Measurements from ENCODE around the gene SLC16A7. TPM values are rescaled to one million over a fixed set of nuclear protein-coding genes. Genes with fewer than 3 reads are reported as not detected.
"Not testable (repeated sequence)": the region's sequence is repeated elsewhere in the genome, so short reads cannot be mapped to it uniquely, and the experiment has no call there.

Gene SLC16A7, protein sequence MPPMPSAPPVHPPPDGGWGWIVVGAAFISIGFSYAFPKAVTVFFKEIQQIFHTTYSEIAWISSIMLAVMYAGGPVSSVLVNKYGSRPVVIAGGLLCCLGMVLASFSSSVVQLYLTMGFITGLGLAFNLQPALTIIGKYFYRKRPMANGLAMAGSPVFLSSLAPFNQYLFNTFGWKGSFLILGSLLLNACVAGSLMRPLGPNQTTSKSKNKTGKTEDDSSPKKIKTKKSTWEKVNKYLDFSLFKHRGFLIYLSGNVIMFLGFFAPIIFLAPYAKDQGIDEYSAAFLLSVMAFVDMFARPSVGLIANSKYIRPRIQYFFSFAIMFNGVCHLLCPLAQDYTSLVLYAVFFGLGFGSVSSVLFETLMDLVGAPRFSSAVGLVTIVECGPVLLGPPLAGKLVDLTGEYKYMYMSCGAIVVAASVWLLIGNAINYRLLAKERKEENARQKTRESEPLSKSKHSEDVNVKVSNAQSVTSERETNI
- total RNA-seq, result 1.7 and 4.0 TPM in 2 replicates

DNA sequence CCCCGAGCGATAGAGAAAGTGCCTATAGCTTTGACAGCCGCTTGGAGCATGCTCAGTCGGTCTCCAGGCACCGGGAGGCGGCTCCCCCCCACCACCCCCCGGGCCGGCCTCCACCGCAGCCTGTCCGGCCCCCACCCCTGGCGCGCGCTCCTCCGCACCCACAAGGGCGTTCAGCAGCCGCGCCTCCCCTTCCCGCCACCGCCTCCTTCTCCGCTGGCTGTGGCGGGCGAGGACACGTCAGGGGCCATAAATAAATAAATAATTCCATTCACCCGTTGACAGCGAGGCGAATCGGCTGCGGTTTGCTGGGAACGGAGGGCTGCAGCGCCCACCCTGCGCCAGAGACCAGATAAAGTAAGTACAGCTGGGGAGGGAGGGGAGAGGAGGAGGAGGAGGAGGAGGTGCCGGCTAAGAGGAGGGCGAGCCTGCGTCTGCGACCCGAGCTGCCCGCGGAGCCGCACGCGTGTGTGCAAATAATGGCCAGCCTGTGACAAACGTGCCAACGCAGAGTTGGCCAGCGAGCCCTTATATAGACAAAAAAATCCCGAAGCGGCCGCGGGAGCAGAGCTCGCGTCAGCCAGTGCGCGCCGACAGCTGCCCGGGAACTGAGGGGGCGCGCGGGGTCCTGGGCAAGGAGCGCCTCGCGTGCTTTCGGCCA, at the start of gene SLC16A7:
TSS of gene SLC16A7 (plus strand) at position 147 of the 658 bp plus-strand sequence. CDS start 108,773 bp downstream, outside the sequence.
- peak; percentile 46 to 72 for DNase-seq (ENCODE audit: low read depth in 2 of 2)

DNA sequence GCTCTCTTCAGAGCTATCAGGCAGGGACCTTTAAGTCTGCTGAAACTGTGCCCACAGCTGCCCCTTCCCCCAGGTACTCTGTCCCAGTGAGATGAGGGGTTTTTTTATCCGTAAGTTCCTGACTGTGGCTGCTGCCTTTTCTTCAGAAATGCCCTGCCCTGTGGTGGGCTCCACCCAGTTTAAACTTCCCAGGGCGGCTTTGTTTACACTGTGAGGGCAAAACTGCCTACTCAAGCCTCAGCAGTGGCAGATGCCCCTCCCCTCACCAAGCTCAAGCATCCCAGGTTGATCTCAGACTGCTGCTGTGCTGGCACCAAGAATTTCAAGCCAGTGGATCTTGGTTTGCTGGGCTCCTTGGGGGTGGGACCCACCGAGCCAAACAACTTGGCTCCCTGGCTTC, 46.9 kb upstream of the SLC16A7 start:
- DNase-seq (ENCODE audit: low read depth in 2 of 2), result no peak

DNA sequence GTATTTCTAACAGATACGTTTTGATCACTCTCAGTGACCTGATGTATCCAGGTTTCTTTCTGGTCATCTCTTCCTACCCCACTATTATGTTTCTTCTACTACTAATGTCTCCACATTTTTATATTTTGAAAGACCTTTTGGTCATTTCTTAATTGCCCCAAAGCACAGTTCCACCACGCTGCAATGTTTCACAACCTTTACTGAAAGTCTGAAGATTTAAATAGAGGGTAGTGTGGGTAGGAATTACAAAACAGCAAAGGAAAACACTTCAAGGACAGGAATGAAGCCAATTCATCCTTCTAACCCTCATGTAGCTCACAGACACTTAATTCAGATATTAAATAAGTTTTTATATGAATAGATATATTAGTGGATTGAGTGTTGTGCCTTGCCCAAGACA, 36.1 kb upstream of the SLC16A7 start:
- no peak for DNase-seq (ENCODE audit: low read depth in 2 of 2)

DNA sequence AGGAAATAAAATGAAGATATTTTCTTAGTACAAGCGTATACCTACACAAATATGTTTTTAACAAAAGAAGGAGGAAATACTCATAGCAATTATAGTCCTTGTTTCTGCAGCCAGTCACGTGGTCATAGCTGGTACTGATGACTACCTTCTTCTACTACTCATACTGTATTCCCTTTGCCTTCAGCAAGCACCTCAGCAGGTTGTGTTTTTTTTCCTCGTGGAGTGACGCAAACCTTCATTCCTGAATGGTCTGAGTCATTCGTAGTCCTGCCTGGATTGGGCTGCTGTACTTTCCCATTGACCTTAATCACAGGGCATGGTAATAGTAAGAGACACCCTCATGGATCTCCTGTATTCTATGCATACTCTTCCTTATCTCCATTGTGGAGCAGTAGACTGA, 25.7 kb upstream of the SLC16A7 start:
- no peak for DNase-seq (ENCODE audit: low read depth in 2 of 2)

DNA sequence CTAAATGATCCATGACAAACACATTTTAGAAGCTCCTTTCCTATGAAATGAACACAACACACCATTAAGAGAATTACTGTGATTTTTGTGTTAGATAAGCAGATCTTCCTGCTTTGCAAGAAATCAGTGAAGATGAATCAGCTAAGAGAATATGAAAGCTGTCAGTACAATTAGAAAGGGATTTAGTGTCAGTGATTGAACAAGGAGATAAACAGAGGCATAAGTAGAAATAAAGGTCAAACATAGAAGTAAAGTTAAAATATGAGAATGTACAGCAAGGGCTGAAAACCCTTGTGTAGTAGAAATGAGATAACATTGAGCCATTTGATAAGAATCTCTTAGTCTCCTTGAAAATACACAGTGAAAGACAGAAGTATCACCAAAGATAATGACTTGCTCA, 21.4 kb upstream of the SLC16A7 start:
- DNase-seq (ENCODE audit: low read depth in 2 of 2), result no peak

DNA sequence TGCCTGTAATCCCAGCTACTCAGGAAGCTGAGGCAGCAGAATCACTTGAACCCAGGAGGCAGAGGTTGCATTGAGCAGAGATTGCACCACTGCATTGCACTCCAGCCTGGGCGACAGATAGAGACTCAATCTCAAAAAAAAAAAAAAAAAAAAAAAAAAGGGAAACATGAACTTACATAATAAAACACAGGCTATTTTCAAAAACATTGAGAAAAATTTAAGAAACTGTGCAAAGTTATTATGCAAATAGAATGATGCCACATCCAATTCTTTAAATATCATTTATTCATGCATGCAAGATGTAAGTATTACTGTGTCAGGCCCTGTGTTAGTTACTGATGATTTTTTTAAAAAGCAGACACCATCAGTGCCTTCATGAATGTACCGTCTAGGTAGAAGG, 20.0 kb upstream of the SLC16A7 start:
- DNase-seq (ENCODE audit: low read depth in 2 of 2), result no peak

DNA sequence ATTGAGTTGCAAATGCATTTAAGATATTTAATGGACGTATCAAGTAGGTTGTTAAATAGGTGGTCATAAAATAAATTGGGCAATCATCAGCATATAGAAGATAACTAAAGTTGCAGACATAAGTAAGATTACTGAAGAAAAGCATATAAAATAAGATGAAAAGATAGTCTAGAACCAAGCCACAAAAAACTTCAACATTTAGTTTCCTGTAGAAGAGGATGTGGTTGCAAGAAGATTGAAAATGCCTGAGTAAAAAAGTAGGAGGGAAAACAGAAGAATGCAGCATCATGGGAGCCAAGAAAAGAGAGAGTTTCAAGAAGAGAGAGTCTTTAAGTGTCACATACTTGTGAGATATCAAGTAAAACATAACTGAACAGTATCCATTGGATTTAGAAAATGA, 17.6 kb upstream of the SLC16A7 start:
- DNase-seq (ENCODE audit: low read depth in 2 of 2), result no peak

DNA sequence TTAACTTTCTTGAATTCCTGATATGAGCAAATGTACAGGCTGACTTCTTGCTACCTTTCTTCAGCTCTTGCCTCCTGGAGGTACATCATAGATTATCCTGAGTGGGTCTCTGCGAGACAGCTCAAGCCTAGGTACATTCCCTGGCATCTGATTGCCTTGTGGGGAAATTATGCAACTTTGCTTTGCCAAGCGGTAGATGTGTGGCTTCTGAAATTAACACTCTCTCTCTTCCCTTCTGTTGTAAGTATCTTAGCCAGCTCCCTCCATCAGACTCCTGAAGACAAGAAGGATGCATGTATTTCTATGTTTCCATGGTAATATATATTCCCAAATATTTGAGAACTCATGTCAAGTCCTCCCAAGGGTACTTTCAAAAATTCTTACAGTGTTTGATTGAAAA, 16.2 kb upstream of the SLC16A7 start:
- DNase-seq (ENCODE audit: low read depth in 2 of 2), result no peak

DNA sequence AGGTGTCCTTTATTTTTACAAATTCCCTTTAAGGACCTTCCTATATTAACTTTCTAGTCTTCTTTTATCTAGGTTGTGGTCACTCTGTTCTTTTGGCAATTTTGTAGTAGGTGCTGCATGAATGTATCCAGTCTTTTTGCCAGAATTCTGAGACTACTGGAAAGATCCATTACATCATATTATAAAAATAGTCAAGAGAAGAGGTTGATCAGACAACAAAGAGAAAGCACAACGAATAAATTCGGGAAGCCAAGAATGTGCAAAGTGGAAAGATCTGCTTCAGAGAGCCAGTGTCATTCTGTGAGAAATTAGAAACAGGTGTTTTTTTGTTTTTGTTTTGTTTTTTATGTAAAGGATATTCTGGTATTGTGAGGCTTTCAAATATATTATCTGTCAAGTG, 15.8 kb upstream of the SLC16A7 start:
- DNase-seq (ENCODE audit: low read depth in 2 of 2), result no peak

DNA sequence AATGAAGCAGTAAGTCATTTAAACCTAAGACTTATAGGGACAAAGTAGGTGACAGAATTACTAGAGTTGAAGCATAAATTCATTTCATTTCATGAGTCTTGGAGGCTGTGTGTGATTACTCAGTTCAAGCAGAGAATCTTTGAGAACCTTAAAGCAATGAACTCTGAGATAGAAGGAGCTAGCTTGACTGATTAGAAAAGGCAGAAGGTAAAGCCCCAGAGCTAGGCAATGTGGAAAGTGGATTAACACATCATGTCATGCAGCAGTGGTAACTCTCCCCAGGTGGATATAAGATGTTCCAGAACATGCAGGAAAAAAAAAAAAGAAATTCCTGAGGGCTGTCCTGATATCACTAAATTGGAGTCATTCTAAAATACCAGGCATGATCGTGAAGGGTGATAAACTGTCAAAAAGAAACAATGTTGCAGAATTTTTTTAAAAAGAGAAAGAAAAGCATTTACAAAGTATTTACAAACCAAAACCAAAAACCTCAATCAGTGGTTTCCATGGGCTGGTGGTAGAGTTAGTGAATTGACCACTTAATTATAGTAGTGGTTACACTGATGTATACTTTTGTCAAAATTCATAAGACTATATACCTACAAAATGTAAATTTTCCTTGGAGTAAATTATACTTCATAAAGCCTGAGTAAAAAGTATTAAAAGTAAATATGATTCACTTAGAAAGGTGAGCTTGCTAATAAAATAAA, 12.7 kb upstream of the SLC16A7 start:
- no peak for DNase-seq (ENCODE audit: low read depth in 2 of 2)

DNA sequence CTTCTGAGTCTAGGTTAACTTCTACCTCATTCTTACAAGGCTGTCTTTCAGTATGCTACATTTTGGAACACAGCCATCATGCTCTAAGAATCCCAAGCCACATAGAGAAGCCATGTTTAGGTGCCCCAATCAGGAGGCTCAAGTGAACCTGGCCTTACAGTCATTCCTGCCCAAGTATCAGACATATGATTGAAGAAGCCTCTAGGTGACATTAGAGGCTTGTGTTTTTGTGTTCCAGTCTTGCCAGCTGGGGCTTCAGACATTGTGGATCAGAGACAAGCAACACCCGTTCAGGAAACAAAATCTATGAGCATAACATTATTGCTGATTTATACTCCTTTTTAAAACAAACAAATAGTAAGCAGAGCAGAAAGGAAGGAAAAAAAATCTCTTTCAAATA, 8.1 kb upstream of the SLC16A7 start:
- no peak for DNase-seq (ENCODE audit: low read depth in 2 of 2)

DNA sequence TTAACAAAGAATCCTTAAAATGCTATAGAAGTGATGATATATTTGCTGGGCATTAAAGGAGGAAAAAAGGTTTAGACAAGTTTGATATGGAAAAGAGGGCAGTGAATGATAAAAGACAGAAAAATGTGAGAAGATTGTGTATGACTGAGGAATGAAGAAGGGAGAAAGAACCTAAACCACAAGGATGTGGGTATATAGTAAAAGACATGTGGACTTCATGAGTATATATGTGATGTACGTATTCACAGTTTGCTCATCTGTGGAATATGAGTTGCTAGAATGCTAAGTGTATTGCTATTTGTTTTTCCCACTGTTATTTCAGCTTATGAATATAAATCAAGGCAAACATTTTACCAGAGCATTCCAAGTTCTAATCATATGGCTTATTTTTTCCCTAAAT, 2.1 kb upstream of the SLC16A7 start:
- no peak for DNase-seq (ENCODE audit: low read depth in 2 of 2)

DNA sequence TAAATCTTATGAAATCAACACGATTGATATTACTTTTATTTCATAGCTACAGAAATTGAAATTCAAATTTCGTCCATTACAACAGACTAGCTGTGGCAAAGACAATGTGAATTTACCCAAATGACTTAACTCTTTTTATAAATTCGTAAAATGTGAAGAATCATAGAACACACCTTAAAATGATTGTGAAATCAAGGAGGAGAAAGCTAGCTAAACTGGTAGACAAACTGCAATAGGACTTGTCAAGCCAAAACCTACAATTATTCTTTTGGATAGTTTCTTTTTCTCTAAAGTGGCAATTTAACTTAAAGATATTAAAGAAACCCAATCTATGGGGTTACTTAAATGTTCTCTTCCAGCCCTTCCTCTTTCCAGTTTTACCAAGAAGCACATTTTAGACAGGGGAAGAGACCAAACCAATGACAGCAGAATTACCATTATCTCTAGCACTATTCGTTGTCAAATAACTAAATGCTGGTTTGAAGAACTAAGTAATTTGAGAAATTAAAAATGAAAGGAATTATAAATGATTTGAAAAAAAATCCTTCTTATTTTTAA, 807 bp upstream of the SLC16A7 start:
- no peak for DNase-seq (ENCODE audit: low read depth in 2 of 2)

DNA sequence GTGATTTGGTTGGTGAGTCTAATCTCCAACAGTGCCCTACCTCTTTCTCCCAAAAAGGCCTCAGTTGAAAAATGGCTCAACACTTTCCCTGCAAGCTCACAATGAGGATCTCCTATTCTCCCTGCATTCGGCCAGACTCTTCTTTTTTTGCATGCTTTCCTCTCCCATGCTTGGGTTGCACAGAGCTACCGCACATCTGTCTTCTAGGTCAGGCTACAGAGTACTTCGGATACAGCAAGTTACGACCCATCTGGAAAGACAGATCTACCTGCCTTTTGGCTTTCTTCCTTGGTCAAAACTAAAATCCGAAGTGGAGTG, 305 bp upstream of the SLC16A7 start:
- no peak for DNase-seq (ENCODE audit: low read depth in 2 of 2)

DNA sequence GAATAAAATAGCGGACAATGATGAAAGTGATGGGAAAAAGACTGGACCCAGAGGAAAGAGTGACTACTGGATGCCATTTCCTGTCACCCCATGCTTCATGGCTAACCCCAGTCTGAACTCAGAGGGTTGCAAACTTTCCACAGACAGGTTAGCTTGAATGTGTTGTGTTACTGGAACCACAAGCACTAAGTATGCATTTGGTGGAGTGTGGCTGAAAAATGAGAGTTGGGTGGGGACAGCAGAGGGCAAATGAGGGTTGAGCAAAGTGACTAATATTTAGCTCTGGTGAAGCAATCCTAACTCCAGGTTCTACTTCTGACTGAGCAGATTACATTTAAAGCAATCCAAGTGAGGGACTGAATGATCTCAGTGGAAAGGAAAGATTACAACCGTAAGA, 1.6 kb downstream of the SLC16A7 start:
- peak; percentile 2 to 75 for DNase-seq (ENCODE audit: low read depth in 2 of 2)

DNA sequence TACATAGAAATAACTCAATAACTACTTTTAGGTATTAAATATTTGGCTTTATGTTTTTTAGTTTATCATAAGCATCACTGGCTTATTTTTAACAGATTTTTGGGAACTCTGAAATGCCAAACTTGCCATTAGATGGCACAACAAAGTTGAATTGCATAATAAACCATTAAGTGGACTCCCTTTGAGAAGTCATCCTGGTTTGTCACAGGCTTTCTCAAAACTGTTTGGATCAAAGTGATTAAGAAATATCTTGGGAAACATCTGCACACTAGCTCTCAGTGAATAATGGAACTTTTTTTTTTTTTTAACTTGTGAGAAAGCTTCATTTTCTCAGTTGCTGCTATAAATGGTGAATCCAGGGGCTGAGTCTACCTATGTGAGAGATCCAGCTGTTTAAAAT, 4.3 kb downstream of the SLC16A7 start:
- no peak for DNase-seq (ENCODE audit: low read depth in 2 of 2)

DNA sequence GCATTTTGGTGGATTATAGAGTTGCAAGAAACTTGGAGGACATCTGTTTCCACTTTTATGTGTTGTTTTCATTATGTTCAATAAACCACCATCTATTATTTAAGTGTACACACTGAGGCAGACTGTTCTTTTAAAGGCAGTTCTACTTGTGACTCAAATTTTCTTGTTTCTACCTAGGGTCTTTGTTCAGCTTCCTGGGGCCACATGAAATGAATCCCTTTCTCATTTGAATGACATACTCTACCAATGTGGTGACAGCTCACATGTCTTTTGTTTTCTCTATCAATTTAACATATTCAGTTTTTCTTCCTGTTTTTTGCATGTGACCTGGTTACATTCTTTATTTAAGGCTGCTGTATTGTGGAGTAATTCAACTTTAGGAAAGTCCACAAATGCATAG, 7.9 kb downstream of the SLC16A7 start:
- DNase-seq (ENCODE audit: low read depth in 2 of 2), result no peak

DNA sequence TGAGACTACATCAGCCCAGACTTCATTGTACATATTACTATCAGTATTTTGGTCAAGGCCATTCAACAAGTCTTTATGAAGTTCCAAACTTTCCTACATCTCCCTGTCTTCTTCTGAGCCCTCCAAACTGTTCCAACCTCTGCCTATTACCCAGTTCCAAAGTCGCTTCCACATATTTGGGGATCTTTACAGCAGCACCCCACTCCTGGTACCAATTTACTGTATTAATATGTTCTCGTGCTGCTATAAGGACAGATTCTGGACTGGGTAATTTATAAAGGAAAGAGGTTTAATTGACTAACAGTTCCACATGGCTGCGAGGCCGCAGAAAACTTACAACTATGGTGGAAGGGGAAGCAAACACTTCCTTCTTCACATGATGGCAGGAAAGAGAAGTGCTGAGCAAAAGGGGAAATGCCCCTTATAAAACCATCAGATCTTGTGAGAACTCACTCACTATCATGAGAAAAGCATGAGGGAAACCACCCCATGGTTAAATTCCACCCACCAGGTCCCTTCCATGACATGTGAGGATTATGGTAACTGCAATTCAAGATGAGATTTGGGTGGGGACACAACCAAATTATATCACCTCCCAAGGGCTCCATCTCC, 17.1 kb downstream of the SLC16A7 start:
- DNase-seq (ENCODE audit: low read depth in 2 of 2), result not testable (repeated sequence)

DNA sequence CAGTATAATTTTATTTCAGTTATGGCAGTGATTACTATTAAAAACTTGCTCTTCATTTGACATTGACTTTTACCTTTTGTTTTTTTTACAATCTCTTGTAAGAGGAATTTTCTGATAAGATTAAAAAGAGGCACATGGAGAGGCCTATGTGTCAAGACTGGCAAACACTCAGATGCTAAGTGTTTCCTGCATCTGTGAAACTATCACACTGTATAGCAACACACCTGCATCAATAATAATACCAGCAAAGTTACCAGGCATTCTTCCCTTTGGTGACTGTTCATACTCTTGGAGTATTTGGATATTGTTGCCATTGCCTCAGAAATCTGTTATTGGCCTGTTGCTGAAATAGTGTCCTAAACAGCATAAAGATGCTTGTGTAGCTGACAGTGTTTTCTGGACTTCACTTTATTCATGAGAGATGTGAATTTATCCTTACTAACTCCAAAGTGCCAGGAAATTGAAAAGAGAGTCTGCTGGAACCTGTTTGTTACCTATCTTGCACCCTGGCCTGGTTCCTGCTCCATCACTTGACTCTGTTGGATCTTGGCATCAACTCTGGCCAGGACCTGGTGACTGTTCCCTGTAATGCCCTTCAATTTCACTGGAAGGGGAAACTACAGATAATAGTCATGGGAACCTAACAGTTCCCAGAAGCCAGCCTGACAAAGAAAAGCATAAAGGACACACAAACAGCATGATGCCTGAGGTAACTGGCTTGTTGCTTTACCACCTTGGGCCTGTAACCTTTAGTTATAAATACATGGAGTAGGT, 19.8 kb downstream of the SLC16A7 start:
- no peak for DNase-seq (ENCODE audit: low read depth in 2 of 2)

DNA sequence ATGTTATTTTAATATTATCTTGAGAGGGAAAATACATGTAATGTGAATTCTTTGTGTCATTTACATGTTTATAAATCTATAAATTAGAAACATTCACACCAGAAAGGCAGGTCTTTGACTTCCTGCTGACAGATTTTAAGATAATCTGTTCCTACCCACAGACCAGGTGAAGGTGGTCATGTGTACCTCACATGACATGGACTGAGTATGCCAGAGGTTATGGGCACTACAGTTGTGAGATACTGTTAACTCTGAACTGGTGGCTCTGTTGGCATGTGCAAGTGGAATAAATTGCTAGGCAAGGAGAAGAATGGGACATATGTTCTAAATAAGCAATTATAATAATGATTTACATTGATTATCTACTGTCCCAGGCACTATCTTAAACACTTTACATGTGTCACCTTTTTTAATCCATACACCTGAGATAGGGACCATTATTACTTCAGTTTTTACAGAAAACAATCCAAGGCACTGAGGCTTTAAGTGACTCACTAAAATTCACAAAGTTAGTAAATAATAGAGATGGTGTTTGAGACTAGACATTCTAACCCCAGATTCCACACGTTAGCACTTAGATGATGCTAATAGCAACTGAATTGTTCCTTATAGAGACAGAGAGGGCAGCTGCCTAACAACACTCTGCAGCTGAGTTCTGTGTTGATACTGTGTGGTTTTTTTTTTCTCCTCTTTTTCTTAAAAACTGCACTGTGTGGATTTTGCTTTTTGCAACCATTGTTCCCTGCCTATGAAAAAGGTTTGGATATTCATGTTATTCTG, 23.8 kb downstream of the SLC16A7 start:
- no peak for DNase-seq (ENCODE audit: low read depth in 2 of 2)
